WI38 (cell line): ENCODE results near the gene CALM3.

ENCODE experiments used
- H3K4me3 ChIP-seq: 2 replicates; pipeline ENCODE4 v1.5.1; 2011; ENCODE audit warnings: low read depth, mild to moderate bottlenecking, control low read depth, low read length
- TF ChIP-seq, protein P1 (sequence below): IDR thresholded peaks from 2 replicates; pipeline ENCODE4 v1.5.1; 2012; ENCODE audit warnings: low read depth, mild to moderate bottlenecking, control low read depth, low read length

CALM3 gene

DNA sequence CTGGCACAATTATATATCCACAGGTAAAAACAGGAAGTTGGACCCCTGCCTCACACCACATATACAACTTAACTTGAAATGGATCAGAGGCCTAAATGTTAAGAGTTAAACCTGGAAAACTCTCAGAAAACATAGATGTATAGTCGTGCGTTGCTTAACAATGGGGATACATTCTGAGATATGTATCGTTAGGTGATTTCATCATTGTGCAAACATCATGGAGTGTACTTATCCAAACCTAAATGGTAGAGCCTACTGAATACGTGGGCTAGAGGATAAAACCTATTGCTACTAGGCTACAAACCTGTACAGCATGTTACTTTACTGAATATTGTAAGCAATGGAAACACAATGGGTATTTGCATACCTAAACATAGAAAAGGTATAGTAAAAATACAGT is 14.8 kb upstream of the CALM3 start:
- H3K4me3 ChIP-seq, result no peak overlapping the region
- TF ChIP-seq, protein P1, sequence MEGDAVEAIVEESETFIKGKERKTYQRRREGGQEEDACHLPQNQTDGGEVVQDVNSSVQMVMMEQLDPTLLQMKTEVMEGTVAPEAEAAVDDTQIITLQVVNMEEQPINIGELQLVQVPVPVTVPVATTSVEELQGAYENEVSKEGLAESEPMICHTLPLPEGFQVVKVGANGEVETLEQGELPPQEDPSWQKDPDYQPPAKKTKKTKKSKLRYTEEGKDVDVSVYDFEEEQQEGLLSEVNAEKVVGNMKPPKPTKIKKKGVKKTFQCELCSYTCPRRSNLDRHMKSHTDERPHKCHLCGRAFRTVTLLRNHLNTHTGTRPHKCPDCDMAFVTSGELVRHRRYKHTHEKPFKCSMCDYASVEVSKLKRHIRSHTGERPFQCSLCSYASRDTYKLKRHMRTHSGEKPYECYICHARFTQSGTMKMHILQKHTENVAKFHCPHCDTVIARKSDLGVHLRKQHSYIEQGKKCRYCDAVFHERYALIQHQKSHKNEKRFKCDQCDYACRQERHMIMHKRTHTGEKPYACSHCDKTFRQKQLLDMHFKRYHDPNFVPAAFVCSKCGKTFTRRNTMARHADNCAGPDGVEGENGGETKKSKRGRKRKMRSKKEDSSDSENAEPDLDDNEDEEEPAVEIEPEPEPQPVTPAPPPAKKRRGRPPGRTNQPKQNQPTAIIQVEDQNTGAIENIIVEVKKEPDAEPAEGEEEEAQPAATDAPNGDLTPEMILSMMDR, result no peak

DNA sequence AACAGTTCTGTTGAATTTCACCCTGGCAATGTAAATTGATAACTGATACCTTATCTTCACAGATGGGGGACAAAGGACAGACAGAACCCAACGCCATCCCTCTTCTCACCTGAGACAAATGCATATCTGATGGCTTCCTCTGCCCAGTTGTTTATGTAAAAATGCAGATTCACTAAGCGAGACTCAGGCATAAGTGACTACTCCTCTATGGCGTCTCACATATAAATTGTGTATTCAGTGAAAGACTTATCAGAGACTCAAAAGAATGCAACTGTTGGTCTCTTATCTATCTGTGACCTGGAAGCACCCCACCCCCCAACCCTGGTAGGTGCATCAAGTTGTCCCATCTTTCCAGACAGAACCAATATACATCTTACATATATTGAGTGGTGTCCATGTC is 13.3 kb upstream of the CALM3 start:
- no peak overlapping the region for H3K4me3 ChIP-seq
- TF ChIP-seq, protein P1, result no peak

DNA sequence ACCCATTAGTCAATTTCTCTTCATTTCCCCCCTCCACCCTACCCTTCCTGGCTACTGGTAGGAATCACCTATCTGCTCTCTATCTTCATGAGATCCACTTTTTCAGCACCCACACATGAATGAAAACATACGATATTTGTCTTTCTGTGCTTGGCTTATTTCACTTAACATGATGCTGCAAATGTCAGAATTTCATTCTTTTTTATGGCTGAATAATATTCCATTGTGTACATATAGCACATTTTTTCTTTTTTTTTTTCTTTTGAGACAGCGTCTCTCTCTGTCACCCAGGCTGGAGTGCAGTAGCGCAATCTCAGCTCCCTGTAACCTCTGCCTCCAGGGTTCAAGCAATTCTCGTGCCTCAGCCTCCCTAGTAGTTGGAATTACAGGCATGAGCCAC is 9.9 kb upstream of the CALM3 start:
- TF ChIP-seq, protein P1, result no peak
- no peak overlapping the region for H3K4me3 ChIP-seq

DNA sequence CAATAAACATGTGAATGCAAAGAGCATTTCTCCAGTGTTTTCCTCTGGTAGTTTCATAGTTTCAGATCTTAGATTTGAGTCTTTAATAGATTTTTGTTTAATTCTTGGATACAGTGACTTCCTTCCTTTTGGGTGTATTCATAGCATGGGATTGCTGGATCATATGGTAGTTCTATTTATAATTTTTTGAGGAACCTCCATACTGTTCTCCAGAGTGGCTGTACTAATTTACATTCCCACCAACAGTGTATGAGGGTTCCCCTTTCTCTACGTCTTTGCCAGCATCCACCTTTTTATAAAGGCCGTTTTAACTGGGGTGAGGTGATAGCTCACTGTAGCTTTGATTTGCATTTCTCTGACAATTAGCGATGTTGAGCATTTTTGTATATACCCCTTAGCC is 9.3 kb upstream of the CALM3 start:
- no peak overlapping the region for H3K4me3 ChIP-seq
- TF ChIP-seq, protein P1, result no peak

DNA sequence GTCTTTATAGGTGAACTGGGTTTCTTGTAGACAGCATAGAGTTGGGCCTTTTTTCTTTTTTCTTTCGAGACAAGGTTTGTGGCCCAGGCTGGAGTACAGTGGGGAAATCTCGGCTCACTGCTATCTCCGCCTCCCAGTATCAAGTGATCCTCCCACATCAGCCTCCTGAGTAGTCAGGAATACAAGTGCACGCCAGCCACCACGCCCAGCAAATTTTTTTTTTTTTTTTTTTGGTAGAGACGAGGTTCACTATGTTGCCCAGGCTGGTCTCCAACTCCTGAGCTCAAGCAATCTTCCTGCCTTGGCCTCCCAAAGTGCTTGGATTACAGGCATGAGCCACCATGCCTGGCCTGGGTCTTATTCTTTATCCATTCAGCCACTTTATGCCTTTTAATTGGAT is 5.1 kb upstream of the CALM3 start:
- TF ChIP-seq, protein P1, result no peak
- H3K4me3 ChIP-seq, result no peak overlapping the region

DNA sequence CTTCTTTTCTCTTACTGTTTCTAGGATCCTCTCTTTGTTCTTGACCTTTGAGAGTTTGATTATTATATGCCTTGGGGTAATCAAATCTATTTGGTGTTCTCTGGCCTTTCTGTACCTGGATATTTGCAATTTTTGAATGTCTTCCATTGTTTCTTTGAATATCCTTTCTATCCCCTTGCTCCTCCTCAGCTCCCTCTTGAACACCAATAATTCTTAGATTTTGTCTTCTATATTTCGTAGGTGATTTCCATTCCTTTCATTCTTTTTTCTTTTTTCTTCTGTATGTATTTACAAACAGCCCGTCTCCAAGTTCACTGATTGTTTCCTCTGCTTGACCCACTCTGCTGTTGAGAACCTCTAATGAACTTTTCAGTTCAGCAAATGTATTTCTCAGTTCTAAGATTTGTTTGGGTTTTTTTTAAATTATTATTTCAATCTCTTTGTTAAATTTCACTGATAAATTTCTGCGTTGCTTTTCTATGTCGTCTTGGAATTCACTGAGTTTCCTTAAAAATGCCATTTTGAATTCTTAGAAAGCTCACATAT is 2.7 kb upstream of the CALM3 start:
- H3K4me3 ChIP-seq, result no peak overlapping the region
- TF ChIP-seq, protein P1, result no peak

DNA sequence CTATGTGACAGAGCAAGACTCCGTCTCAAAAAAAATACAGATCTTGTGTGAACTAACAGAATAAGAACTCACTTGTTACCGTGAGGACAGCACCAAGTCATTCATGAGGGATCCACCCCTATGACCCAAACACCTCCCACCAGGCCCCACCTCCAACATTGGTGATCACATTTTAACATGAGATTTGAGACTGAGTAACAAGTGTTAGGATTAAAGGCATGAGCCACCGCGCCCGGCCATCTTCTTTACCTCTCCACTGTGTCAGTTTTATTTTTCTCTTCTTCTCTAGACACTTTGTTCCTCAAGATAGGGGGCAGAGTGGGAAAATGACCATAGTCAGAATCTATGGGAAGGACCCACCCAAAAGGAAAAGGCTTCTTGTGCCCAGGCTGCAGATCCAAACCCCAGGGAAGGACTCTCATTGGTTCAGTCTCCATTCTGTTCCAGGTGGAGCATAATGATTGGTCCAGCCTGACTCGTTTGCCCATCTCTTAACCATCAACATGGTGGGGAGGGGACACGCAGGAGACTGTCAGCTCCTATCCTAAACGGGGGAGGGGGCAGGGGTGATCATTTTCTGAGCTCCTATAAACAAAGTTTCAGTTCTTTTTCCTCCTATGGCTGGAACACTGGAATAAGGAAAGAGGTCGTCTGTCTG is 1.3 kb upstream of the CALM3 start:
- TF ChIP-seq, protein P1, result no peak
- peak overlapping the region; percentile 100 for H3K4me3 ChIP-seq
